HG03457 (cell line): Measurements from ENCODE around the gene CPVL.

Experiments used
- ATAC-seq: cut with Tn5 transposase; IDR thresholded peaks from one replicate; pipeline ENCODE4 v1.9.1; 2021; ENCODE audit warnings: moderate number of reproducible peaks; ENCODE audit not compliant: unreplicated experiment

CPVL gene

DNA sequence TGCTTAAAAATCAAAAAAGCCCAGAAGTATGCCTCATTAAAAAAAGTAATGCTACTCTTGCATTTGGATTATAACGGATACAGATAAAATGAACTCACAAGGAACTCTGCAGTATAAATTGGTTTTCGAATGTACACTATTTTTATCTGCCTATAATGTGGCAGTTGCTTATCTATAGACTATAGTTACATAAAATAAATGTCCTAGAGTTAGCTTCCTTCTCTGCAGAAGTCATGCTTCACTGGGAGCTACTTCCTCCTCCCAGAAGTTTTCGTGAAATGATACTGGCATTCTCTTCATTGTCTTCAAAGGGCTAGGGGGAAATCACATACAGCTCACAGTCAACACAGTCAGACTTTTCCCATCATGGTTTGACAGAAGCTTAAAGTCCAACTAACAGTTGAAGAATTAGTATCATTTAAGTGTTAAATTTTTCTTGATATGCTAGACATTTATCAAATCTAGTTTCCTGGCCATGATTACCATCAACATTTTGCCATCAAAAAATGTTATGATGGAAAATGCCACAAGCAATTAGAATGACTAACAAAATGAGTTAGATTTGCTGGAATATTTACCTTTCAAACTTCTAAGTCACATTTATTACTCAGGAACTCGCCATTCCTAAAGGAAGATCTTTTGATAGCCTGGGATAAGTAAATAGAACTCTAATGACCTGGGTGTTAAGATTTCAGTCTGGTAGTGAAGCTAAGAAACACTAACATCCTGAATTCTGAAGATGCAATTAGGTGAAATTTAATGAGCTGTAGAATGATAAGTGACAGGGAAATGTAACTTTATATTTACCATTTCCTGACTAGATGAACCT is 100.9 kb downstream of the CPVL start:
- no peak for ATAC-seq

DNA sequence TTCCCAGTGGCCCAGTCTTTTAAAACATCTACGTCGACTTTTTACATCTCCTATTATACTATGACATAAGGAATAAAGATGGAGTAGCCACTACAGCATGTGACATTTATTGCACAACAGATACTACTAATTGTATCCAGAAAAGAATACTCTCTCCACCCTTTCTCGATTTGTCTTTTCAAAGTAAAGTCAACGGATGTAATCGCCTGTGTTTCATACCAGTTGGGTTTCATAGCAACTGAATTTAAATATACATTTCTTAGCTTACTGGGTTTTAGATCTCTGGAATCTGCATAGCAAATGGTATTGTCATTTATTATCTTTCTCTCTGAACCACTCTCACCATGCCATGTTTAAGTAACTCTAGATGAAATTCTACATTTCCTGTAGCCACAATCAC is 101.8 kb downstream of the CPVL start:
- no peak for ATAC-seq

DNA sequence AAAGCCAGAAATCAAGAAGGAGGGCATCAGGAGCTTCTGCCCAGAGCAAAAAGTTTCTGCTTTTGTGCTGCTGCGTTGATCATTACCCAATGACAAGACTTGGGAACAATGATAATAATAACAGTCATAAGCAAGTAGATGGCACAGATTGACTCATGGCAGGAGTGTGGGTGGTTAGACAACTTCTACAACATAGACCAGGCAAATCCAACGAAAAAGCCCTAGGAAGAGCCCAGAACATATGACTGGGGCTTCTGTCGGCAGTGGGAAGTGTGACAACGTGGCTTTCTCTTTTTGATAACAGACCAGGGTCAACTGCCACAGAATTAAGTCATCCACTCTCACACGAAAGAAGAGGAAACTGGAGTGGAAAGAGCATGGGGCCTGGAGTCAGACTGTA is 102.8 kb downstream of the CPVL start:
- no peak for ATAC-seq

DNA sequence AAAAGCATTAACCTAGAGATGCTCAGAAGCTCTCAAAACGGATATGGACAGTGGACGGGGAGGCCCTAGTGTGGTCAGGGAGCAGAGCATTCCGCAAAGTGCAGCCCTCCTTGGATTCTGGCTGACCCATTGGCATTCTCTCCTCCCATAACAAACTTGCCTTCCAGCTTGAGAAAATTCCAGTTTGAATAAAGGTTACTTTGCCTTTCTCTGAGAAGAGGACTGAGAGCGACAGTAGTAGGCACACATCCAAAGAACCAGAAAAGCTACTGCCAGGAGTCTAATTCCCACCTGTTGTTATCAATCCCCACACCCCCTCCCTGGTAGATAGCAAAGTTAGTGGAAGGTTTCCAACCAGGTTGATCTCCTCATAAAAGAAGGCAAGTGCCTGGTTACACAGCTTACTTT is 103.5 kb downstream of the CPVL start:
- no peak for ATAC-seq

DNA sequence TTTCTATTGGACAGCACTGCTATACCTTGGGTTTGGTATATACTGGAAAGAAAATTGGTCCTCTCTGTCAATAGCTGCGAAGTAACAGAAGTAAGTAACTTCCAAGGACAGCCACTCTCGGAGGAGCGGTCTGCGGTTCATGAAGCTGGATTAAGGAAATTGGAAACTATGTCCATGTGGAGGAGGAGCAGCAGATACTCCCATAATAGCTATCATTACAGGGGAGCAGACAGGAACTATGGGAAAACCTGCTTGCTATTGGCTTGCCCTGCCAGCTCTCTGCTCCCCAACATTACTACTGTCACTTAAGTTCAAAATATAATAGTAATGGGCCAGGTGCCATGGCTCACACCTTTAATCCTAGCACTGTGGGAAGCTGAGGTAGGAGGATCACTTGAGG is 104.3 kb downstream of the CPVL start:
- ATAC-seq, result no peak

DNA sequence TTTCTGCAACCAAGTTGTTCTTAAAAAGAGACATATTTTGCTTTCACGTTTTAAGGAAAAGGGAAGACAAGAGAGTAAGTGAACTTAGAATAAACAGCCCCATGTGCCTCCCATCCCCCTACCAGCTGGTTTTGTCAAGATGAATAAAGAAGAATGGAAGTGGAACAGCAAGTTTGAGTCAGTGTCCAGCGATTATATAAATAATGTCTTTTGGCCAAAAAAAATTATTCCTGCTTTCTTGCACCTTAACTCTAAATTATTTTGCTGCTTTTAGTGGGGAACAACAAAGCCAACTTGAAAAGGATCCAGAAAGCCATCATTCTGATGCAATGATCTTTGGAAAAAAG is 105.8 kb downstream of the CPVL start:
- ATAC-seq, result no peak

DNA sequence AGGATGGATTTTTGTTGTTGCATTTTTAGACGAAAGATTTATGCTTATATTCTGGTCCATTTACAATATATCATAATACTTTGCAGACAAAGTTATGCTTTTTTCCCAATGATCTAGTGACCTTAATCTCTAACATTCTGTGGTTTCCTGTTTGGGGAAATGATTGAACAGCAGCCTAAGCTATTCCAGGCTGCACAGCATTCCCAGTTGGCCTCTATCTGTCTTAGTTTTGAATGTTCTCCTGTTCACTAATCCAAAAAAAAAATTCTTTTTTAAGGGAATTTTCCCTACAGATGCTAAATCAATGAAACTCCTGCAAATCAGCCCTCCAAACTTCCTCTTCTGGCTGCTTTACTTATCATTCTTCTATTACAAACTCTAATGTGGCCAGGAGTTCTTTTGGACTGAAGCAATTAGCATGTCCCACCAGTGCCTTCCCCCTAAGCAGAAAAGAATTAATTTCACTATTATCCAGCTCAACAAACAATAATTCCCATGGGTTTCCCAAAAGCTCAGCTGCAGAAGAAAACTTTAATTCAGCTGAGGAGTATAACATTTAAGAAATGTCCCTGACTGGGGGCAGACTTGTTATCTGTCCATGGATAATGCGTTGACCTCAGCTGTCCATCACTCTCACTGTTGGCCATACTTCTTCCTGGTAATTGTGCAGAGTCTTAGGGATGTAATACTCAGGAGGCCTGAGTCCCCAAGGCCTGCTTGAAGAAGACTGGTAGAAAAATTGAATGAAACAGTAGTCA is 106.3 kb downstream of the CPVL start:
- no peak for ATAC-seq

DNA sequence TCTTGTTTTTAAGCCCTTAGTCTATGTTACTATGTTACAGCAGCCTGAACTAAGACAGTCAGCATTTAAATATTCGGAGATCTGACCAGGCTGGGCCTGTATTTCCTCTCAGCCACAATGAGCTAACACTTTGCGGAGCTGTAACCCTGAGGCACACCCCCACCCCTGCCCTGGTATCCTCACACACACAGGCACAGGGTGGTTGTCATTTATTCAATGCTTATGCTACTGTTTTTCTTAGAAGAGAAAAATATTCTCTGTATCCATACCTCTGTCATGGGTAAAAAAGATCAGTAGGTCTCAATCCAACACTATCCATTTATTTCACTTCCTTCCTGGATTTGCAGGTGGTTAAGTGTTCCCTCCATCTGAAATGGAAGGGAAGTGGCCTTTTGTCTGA is 107.9 kb downstream of the CPVL start:
- no peak for ATAC-seq

DNA sequence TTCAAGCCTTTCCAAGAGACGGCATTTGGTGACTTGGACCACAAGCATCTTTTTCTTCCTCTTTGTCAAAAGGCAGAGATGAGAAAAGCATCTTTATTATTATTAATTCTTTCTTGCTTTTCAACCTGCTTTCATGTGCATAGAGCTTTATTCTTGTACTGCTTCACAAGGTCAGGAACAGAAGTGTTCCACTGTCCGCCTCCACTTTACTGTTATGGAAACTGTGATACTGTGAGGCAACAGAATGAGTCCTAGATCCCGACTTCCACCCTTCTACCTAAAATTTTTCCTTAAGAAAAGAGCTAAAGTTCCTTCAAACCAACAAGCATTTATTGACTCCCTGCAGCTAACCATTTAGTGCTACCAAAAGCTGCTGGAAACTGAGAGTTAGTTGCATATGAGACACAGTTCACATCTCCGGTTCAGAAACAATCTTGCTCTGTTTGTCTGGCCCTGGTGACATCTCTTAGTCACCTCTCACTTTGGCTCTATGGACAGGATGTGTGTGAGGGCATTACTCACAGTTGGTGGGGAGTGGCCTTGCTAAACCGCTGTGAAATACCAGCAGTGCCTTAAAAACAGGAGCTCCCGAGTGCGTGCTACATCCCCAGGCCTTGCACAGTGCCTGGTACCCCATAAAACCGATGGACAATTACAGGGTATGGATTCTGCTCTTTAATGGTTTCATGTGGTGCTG is 111.1 kb downstream of the CPVL start:
- no peak for ATAC-seq

DNA sequence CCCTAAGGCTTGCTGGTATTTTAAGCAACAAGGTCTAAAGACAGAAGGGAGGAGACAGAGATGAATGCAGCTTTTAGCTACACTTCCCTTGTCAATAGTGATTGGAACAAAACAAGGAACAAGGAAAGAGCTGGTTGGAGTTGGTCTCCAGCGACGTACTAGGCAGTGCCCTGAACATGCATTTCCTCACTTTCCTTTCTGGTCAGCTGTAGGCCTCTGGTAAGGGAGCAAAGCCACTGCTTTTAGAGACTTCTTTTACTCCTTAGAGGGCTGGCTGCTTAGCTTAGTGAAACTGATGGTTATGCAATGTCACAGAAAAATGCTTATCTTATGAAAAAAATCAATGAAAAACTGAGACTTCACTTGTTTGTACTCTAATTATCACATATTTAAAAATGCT is 112.8 kb downstream of the CPVL start:
- no peak for ATAC-seq

DNA sequence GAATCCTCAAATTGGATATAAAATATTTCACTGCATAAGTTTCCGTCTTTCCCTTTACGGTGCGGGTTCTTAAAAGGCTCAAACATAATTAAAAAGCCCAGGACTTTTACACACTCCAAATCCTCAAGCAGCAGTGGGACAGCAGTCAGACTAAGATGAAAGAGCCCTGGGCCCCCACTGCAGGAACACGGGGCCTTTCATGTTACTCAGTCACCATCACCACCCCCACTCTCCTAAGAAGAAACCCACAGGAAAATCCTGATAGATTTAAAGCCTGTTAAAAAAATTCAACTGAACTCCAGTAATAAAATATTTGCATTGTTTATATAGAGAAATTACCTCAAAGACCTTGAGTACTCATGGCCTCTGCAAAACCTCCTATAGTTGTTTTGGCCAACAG is 114.2 kb downstream of the CPVL start:
- ATAC-seq, result no peak

DNA sequence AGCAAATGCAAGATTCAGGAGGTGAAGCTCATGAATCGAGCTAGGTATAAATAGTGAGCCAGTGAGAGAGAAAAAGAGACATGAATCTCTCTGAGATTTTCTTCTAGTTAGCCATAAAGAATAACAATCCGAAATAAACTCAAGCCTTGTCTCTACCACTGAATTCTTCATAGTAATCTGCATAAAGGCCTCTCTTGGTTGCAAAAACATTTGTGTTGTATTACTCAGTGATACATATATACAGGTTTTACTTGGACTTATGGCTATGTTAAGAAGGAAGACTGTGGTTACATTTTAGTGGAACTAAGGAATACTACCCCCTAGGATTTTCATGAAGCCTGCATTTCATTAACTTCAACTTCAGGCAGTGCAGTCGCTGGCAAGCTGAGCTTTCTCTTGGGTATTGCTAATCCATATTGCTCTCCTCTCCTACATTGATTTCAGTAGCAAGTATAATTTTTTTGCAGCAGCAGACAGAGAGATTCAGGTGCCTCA is 115.5 kb downstream of the CPVL start:
- no peak for ATAC-seq

DNA sequence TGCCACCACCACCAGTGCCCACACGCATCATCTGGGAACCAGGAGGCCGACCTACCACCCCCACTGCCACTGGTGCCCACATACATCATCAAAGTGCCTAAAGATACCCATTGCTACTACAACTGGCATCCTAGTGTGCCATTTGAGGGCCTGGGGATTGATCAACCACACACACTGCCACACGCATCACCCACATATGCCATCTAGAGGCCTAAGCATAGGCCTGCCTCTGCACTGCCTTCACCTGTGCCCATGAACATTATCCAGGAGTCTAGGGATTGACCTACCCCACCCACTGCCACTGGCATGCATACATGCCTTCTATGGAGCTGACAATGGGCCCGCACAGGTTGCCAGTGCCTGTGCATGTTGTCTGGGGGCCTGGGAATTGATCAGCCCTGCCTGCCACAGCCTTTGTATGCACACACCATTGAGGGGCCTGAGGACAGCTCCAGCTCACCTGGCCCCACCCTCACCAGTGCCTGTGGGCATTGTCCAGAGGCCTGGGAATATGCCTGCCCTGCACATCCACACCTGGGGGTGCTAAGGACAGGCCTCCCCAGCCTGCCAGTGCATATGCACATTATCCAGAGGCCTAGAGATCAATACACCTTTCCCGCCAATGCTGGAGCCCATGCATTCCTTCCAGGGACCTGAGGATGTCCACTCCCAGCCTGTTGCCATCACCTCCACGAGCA is 123.9 kb downstream of the CPVL start:
- ATAC-seq, result no peak

DNA sequence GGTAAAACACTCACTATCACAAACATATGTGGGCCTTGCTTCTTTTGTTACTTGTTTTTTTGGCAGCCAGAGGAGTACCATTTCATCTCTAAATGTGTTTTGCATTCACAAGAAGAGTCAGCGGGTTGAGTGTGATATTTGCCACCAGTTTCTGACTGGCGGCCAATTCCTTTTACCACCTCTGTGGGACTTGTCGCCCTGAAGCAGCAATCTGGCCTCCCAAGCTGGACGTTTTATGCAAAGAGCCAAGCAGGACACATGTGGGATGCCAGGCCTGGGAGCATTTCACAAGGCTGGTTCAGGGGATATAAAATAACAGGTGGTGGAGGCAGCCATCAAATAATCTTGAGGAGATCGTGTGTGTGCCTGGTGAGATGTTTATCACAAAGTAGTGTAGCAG is 126.4 kb downstream of the CPVL start:
- no peak for ATAC-seq

DNA sequence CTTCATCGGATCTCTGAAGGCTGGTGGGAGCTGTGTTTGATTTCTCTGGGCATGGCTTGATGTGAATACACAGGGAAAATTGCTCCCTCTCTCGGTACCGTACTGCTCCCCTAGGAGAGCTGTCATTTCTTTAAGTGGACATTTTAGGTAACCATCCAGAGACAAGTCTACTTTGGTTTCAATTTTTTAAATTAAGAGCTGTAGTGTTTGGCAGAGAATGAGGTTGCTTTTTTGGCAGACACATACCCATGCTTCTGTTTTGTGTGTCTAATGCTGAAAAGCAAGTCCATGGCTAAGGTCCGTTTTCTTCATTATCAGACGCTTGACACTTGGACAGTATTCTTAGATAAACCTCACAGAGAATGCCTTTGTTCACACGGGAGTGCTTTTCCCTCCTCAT is 127.0 kb downstream of the CPVL start:
- ATAC-seq, result no peak

DNA sequence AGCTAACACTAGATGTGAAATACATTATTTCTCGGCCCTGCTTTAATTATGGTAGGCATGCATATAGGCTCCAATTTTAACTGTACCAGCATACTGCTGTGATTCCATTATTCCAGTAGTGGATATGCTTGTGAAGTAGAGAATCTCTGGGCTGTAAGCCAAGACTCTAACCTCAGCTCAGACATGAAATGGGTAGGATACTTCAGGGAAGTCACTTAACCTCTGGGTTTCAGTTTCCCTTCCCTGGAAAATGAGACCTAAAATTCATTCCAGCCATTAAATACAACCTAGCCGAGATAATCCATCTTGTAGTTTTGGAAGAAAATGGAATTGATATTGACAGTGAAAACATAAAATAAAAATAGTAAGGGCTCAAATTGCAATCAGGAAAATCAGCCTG is 128.6 kb downstream of the CPVL start:
- ATAC-seq, result no peak

DNA sequence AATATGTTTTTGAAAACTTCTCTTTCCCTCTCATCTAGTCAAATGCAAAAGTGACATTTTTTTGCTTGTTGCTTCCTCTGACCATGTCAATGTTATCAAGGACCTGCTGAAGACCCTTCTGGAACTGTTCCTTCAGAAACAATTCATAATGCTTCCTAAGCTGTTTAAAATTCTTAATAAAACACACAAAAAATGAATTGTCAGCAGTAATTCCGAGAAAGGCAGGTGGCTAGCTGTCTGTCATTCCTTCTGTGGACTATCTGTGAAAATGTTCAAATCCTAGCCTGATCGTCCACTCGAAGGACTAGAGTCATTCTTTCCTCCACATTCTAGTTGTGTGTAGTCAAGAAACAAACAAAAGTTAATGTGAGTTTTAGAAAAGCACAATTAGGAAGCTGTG is 131.6 kb downstream of the CPVL start:
- no peak for ATAC-seq

DNA sequence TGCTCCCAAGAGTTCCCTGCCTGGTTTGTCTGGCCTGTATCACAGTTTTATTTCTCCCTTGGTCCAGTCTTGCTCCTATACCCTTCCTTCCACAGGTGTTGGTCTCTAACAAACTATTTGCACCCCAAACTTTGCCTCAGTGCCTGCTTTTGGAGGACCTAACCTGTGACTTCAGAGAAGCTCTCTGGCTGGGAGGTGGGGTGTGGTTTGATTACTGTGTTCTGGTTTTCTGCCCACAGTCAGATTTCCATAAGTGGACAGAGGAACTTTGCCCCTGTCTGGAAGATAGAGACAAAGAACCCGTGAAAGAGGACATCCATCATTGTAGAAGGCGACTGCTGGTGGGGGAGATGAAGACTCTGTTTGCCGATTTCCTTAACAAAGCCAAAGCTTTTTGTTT is 132.4 kb downstream of the CPVL start:
- ATAC-seq, result no peak

DNA sequence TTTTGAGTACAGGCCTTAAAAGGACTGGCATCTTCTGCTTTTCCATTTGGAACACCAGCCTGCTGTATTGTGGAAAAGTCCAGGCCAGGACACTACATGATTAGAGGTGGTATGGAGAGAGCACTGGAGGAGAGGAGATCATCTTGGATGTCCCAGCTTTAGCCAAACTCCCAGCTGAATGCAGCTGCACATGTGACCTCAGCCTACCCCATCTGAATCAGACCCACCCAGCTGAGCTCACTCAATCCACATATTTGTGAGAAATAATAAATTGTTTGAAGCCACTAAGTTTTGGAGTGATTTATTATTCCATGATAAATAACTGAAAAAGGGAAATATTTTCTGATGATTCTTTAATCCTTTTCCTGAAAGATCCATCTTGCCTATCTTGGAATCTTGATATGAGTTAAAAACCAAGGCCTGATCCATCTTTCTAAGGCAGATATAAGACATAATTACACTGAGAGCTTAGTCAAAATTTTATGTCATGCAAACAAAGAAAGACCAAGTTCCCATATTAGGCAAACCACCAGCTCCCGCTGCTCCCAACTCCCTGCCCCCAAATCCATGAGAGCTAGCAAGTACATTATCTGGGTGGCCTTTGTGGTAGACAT is 133.1 kb downstream of the CPVL start:
- ATAC-seq, result no peak

DNA sequence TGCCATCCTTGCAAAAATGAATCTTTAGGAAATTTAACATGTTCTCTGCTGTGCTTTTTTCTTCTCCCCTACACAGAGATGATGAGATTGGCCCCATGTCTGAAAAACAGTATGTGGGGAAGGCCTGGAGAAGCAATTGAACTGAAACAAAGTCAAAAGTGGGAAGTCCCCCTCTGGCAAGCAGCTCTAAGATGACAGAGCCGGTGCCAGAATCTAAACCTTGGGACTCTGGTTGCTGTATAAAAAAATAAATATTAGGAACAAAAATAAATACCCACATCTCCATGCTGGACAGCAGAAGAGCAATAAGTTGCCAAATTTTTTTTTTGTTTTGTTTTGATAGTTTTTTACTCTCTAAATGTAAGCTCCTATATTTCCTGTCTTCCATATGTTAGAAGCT is 136.4 kb downstream of the CPVL start:
- ATAC-seq, result no peak

DNA sequence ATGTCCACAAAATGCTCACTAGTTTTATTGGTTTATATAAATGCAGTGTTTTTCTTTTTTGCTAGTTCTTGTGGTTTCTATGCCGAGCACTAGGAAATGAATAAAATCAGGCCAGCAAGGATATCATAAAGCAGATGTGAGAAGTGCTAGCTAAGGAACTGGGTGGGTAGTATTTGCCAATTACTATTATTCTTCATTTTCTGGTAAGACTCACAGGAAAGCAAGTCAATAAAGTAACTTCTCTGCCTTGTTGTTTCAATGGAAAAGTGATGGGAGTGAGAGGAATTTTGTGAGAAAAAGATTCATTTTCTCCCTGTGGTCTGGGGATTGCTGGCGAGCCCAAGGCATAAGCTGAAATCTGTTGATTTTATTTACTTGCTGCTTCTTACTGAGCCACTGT is 137.7 kb downstream of the CPVL start:
- ATAC-seq, result no peak
